VCaP (cell line): ENCODE results near the gene NAPB.

Experiments
- H3K27ac ChIP-seq: fragments of 450-650 bp; 2 replicates; pipeline ENCODE4 v1.5.1; 2017
- TF ChIP-seq, protein P1 (sequence below): fragments of 450-650 bp; conservative IDR thresholded peaks from 2 replicates; pipeline ENCODE4 v1.5.1; 2017; ENCODE audit warnings: mild to moderate bottlenecking, moderate library complexity

The NAPB gene

DNA sequence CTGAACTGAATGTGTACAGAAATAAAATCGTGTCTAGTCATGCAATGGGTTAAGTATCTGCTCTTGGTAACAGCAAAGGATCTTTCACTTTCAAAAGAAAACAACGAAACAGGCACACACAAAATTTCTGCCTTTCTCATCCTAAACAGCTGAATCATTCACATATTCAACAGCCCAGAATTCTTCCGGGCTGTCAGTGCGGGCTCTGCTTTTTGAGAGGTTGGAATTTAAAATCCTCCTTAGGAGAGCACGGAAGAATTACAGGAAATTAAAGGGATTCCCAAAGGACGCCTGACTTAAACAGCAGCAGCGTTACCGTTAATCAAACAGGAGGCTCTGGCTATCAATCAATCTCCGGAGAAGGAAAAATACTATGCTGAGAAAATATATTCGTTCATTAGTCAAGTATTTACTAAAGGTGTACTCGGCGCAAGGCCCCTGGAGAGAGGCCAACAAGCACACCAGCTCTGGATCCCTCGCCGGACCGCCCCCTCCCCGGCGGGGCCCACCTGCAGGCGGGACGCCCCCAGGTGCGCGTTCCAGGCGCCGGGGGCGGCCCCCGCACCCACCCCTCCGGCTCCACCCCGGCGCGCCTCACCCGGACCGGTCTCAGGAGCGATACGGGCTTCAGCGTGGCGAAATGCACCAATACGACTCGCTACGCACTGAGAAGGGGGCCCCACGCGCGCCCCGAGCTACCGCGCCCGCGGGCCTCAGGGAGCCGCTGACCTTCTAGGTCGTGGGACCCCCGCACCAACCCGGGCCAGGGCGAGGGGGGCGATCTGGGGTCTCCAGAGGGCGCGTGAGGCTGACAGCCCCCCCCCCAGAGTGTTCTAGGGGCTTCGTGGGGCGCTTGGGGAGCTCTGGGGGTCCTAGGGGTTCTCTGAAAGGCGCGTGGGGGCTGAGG, 1.0 kb downstream of the NAPB start:
- peak overlapping the region; percentile 88 for H3K27ac ChIP-seq
- TF ChIP-seq, protein P1, sequence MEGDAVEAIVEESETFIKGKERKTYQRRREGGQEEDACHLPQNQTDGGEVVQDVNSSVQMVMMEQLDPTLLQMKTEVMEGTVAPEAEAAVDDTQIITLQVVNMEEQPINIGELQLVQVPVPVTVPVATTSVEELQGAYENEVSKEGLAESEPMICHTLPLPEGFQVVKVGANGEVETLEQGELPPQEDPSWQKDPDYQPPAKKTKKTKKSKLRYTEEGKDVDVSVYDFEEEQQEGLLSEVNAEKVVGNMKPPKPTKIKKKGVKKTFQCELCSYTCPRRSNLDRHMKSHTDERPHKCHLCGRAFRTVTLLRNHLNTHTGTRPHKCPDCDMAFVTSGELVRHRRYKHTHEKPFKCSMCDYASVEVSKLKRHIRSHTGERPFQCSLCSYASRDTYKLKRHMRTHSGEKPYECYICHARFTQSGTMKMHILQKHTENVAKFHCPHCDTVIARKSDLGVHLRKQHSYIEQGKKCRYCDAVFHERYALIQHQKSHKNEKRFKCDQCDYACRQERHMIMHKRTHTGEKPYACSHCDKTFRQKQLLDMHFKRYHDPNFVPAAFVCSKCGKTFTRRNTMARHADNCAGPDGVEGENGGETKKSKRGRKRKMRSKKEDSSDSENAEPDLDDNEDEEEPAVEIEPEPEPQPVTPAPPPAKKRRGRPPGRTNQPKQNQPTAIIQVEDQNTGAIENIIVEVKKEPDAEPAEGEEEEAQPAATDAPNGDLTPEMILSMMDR = no peak

GRCh38 chr20:23419657-23419994, 1.7 kb downstream of the NAPB start:
- TF ChIP-seq, protein P1 = no peak
- peak overlapping the region; percentile 88; the same call in 1 of the 2 replicates for H3K27ac ChIP-seq

- no peak overlapping the region for H3K27ac ChIP-seq
- TF ChIP-seq, protein P1 = no peak
Measured at GRCh38 chr20:23417861-23418260, 3.4 kb downstream of the NAPB start.

- H3K27ac ChIP-seq = no peak overlapping the region
- TF ChIP-seq, protein P1 = no peak
Measured at GRCh38 chr20:23415959-23416583, 5.2 kb downstream of the NAPB start.

DNA sequence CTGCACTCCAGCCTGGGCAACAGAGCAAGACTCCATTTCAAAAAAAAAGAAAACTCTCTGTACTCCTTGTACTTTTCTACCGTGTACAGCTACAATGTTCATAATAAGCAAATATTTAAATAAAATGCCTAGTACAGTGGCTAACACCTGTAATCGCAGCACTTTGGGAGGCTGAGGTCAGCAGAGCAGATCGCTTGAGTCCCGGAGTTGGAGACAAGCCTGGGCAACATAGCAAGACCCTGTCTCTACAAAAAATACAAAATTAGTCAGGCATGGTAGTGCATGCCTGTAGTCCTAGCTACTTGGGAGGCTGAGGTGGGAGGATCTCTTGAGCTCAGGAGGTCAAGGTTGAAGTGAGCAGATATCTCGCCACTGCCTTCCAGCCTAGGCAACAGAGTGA, 5.7 kb downstream of the NAPB start:
- TF ChIP-seq, protein P1 = no peak
- no peak overlapping the region for H3K27ac ChIP-seq

GRCh38 chr20:23414526-23415188, 6.6 kb downstream of the NAPB start:
- no peak overlapping the region for H3K27ac ChIP-seq
- TF ChIP-seq, protein P1 = no peak

- TF ChIP-seq, protein P1 = no peak
Measured at GRCh38 chr20:23413862-23414422, 7.3 kb downstream of the NAPB start.

More at GRCh38 chr20:23413862-23414422, 7.3 kb downstream of the NAPB start:
- no peak overlapping the region for H3K27ac ChIP-seq
